HEK293T (cell line): ENCODE data around the gene LRRC56.

Experiments used
- ARNT ChIP-seq: fragments of 450-650 bp; IDR thresholded peaks from 2 replicates; pipeline ENCODE4 v1.6.1; 2017; ENCODE audit warnings: mild to moderate bottlenecking
- BHLHE40 ChIP-seq: fragments of 450-650 bp; IDR thresholded peaks from 2 replicates; pipeline ENCODE4 v1.6.1; 2016; ENCODE audit warnings: mild to moderate bottlenecking, moderate library complexity, borderline replicate concordance
- CTBP1 ChIP-seq: fragments of 450-650 bp; IDR thresholded peaks from 2 replicates; pipeline ENCODE4 v1.6.1; 2016; ENCODE audit warnings: borderline replicate concordance
- FOXA1 ChIP-seq: fragments of 450-650 bp; IDR thresholded peaks from 2 replicates; pipeline ENCODE4 v1.6.1; 2016; ENCODE audit warnings: mild to moderate bottlenecking
- FOXK2 ChIP-seq: fragments of 450-650 bp; IDR thresholded peaks from 2 replicates; pipeline ENCODE4 v1.6.1; 2016; ENCODE audit warnings: mild to moderate bottlenecking
- FOXM1 ChIP-seq: fragments of 450-650 bp; IDR thresholded peaks from 2 replicates; pipeline ENCODE4 v1.6.1; 2017; ENCODE audit warnings: mild to moderate bottlenecking, borderline replicate concordance
- HDGF ChIP-seq: fragments of 450-650 bp; IDR thresholded peaks from 2 replicates; pipeline ENCODE4 v1.6.1; 2017; ENCODE audit warnings: antibody characterized with exemption, borderline replicate concordance
- L3MBTL2 ChIP-seq: fragments of 450-650 bp; conservative IDR thresholded peaks from 2 replicates; pipeline ENCODE4 v1.6.1; 2016; ENCODE audit warnings: mild to moderate bottlenecking
- PKNOX1 ChIP-seq: fragments of 450-650 bp; IDR thresholded peaks from 2 replicates; pipeline ENCODE4 v1.6.1; 2016
- SP1 ChIP-seq: fragments of 450-650 bp; IDR thresholded peaks from 2 replicates; pipeline ENCODE4 v1.6.1; 2017
- SUZ12 ChIP-seq: fragments of 450-650 bp; IDR thresholded peaks from 2 replicates; pipeline ENCODE4 v1.6.1; 2016; ENCODE audit warnings: mild to moderate bottlenecking
- TARDBP ChIP-seq: fragments of 450-650 bp; IDR thresholded peaks from 2 replicates; pipeline ENCODE4 v1.6.1; 2016
- ZNF384 ChIP-seq: fragments of 450-650 bp; IDR thresholded peaks from 2 replicates; pipeline ENCODE4 v1.6.1; 2016

DNA sequence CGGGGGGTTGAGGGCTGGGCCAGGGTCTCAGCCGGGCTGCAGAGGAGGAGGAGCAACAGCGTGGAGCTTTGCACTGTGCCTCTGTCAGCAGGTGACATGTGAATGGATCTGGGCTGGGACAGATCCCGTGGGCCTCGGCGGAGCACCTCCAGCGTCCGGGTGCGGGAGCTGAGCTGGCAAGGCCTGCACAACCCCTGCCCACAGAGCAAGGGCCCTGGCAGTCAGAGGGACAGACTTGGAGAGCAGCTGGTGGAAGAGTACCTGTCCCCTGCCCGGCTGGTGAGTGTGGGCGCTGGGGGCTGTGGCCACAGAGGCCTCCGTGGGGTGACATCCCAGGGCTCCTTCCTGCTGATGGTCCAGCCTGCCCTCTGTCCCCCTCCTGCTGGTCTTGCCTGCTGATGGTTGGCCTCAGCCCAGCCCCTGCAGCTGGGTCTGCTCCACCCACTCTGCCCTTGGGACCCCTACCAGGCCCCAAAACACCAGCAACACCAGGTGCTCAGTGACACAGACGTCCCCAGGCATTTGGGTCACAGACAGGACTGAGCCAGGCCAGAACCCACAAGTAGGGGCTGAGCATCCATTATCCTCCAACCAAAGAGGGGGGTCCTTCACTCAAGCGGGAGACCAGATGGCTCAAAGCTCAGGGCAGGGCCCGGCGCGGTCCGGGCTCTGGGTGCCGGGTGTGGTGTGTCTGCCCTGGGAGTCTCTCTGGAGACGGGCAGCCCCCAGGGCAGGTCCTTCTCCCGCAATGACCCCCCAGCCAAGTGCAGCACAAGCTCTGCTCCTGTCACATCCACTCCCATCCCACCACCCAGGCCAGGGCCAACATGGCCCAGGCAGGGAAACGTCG, 3.5 kb downstream of the LRRC56 start:
- TF ChIP-seq FOXA1 (no peak), FOXM1 (no peak), TARDBP (no peak), SUZ12 (no peak), SP1 (no peak), HDGF (no peak), BHLHE40 (no peak), ZNF384 (no peak), FOXK2 (no peak), ARNT (no peak), PKNOX1 (no peak), L3MBTL2 (no peak), CTBP1 (no peak)
